ENCODE data around the gene ICAM1. TPM values are rescaled to one million over a fixed set of nuclear protein-coding genes. Genes with fewer than 3 reads are reported as not detected.

ICAM1 gene
- total RNA-seq, 2 donors from 2014 or later, result 7.3 to 68.9 TPM

DNA sequence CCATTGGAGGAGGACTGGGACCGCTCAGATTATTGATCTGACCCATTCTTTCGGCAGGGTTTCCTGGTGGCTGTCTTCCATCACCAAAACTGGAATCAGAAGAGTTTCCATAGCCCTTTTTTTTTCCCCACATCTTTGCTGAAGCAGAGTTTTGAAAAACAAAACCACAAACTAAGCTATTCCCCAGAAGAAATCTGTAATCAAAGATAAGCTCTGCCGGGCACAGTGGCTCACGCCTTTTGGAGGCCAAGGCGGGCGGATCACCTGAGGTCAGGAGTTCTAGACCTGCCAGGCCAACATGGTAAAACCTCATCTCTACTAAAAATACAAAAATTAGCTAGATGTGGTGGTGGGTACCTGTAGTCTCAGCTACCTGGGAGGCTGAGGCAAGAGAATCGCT lies 4.2 kb upstream of the ICAM1 start:
- TF ChIP-seq POLR2A (IDR thresholded peaks at IDR 0.05), result no peak
- TF ChIP-seq, protein P1, sequence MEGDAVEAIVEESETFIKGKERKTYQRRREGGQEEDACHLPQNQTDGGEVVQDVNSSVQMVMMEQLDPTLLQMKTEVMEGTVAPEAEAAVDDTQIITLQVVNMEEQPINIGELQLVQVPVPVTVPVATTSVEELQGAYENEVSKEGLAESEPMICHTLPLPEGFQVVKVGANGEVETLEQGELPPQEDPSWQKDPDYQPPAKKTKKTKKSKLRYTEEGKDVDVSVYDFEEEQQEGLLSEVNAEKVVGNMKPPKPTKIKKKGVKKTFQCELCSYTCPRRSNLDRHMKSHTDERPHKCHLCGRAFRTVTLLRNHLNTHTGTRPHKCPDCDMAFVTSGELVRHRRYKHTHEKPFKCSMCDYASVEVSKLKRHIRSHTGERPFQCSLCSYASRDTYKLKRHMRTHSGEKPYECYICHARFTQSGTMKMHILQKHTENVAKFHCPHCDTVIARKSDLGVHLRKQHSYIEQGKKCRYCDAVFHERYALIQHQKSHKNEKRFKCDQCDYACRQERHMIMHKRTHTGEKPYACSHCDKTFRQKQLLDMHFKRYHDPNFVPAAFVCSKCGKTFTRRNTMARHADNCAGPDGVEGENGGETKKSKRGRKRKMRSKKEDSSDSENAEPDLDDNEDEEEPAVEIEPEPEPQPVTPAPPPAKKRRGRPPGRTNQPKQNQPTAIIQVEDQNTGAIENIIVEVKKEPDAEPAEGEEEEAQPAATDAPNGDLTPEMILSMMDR (IDR thresholded peaks at IDR 0.05), result no peak
- H3K27me3 ChIP-seq, result peaks cover 0 to 10% of the 10 kb centered on the region in 2 donors
- intact Hi-C loops (cut with DNase I), result no loop called here
- no peak for DNase-seq
- no peak overlapping the region for H3K4me3 ChIP-seq
- H3K4me1 ChIP-seq, result peaks cover 23% of the 10 kb centered on the region
- H3K9me3 ChIP-seq, result no peaks in the 10 kb centered on the region
- no peak for ATAC-seq
- 57 to 64% methylated on average over 7 of the region's 7 CpGs for WGBS, 2 donors
- peak overlapping the region in 1 of 4 donors; percentile 1 for H3K27ac ChIP-seq
- no peaks in the 10 kb centered on the region for H3K36me3 ChIP-seq (replicated peaks in 1 of 2; ENCODE audit: insufficient read depth in 1 of 2, low read depth in 2 of 2)

GRCh38 chr19:10268071-10268470 lies 2.8 kb upstream of the ICAM1 start:
- peak overlapping the region in 2 of 4 donors; percentile 18 to 39 for H3K27ac ChIP-seq
- TF ChIP-seq, protein P1 (IDR thresholded peaks at IDR 0.05), result no peak
- TF ChIP-seq POLR2A (IDR thresholded peaks at IDR 0.05), result no peak
- H3K36me3 ChIP-seq (replicated peaks in 1 of 2; ENCODE audit: insufficient read depth in 1 of 2, low read depth in 2 of 2), result no peaks in the 10 kb centered on the region
- DNase-seq, result no peak
- no peak for ATAC-seq
- no peaks in the 10 kb centered on the region for H3K9me3 ChIP-seq
- 51 to 74% methylated on average over 4 to 6 of the region's 6 CpGs for WGBS, 2 donors
- peaks cover 23% of the 10 kb centered on the region for H3K4me1 ChIP-seq
- peaks cover 0 to 10% of the 10 kb centered on the region in 2 donors for H3K27me3 ChIP-seq
- intact Hi-C loops (cut with DNase I), result no loop called here
- H3K4me3 ChIP-seq, result no peak overlapping the region

DNA sequence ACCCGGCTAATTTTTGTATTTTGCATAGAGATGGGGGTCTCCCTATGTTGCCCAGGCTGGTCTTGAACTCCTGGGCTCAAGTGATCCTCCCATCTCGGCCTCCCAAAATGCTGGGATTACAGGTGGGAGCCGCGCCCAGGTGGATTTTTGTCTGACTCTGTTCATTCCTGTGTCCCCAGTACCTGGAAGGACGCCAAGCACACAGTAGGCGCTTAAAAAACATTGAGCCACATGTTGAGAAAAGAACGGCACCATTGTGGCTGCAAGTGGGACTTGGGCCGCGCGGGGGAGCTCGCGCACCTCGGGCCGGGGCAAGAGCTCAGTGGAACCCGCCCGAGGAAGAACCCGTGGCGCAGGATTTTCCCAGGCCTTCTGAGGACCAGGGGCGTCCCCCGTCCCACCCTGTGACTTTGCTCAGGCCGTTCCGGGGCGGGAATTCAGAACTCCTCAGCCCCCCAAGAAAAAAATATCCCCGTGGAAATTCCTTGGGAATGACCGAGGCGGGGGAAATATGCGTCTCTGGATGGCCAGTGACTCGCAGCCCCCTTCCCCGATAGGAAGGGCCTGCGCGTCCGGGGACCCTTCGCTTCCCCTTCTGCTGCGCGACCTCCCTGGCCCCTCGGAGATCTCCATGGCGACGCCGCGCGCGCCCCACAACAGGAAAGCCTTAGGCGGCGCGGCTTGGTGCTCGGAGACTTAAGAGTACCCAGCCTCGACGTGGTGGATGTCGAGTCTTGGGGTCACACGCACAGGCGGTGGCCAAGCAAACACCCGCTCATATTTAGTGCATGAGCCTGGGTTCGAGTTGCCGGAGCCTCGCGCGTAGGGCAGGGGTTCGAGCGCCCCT lies 1.4 kb upstream of the ICAM1 start:
- intact Hi-C loops (cut with DNase I), result loop anchor here (2.0 kb wide), 1 partner anchor 117 kb away; no protein-coding TSS in a partner anchor
- H3K27me3 ChIP-seq, result peaks cover 0 to 10% of the 10 kb centered on the region in 2 donors
- H3K27ac ChIP-seq, result peak overlapping the region in 3 of 4 donors; percentile 10 to 85 (median 75)
- TF ChIP-seq, protein P1 (IDR thresholded peaks at IDR 0.05), result peak; percentile 79 to 95 (median 93)
- TF ChIP-seq POLR2A (IDR thresholded peaks at IDR 0.05), result no peak
- no peaks in the 10 kb centered on the region for H3K36me3 ChIP-seq (replicated peaks in 1 of 2; ENCODE audit: insufficient read depth in 1 of 2, low read depth in 2 of 2)
- H3K4me1 ChIP-seq, result peaks cover 23% of the 10 kb centered on the region
- WGBS, 2 donors, result 3 to 5% methylated on average over 8 to 49 of the region's 59 CpGs
- peak; percentile 71 for ATAC-seq
- H3K4me3 ChIP-seq, result no peak overlapping the region
- DNase-seq, result peak; percentile 78 to 84 (median 80)
- no peaks in the 10 kb centered on the region for H3K9me3 ChIP-seq

GRCh38 chr19:10270180-10270615 lies 722 bp upstream of the ICAM1 start:
- ATAC-seq (peak; percentile 24), DNase-seq (peak; percentile 40 to 78 (median 48))
- H3K4me1 ChIP-seq, result peaks cover 23% of the 10 kb centered on the region
- intact Hi-C loops (cut with DNase I), result loop anchor here (2.0 kb wide), 1 partner anchor 117 kb away; no protein-coding TSS in a partner anchor
- TF ChIP-seq, protein P1 (IDR thresholded peaks at IDR 0.05), result no peak
- no peak for TF ChIP-seq POLR2A (IDR thresholded peaks at IDR 0.05)
- 3% methylated on average over 37 of the region's 37 CpGs; no CpG with 5 or more reads in 1 of the 2 donors for WGBS, 2 donors
- H3K4me3 ChIP-seq, result no peak overlapping the region
- peaks cover 0 to 10% of the 10 kb centered on the region in 2 donors for H3K27me3 ChIP-seq
- no peaks in the 10 kb centered on the region for H3K9me3 ChIP-seq
- H3K36me3 ChIP-seq (replicated peaks in 1 of 2; ENCODE audit: insufficient read depth in 1 of 2, low read depth in 2 of 2), result no peaks in the 10 kb centered on the region
- H3K27ac ChIP-seq, result peak overlapping the region in 3 of 4 donors; percentile 10 to 85 (median 75)

Data from body of pancreas (tissue), 4 donors.